ENCODE results near the gene GRIN3A. TPM values are rescaled to one million over a fixed set of nuclear protein-coding genes. Genes with fewer than 3 reads are reported as not detected.
A peak's percentile ranks its signal among the peaks of the same experiment; 100 is the strongest.

GRIN3A gene
- not detected for total RNA-seq

- H3K27ac Mint-ChIP-seq: no peak within 1 kb of the TSS
- H3K4me3 Mint-ChIP-seq: peak within 1 kb of the TSS; percentile 65
- DNase-seq (no peak), ATAC-seq (ENCODE audit: low read depth) (no peak)
- H3K4me1 Mint-ChIP-seq: peaks cover 5% of the 10 kb centered on the region
- POLR2A ChIA-PET: no interaction called here
- H3K9me3 Mint-ChIP-seq: no peaks in the 10 kb centered on the region
- H3K36me3 Mint-ChIP-seq: no peaks in the 10 kb centered on the region
- peaks cover 53% of the 10 kb centered on the region for H3K27me3 Mint-ChIP-seq
Observed at GRCh38 chr9:101738566-101739183, at the start of gene GRIN3A. TSS of gene GRIN3A (minus strand) at chr9:101738647. CDS start at chr9:101737979, 668 bp downstream.

- Mint-ChIP-seq H3K27ac (no peak overlapping the region), H3K27me3 (no peaks in the 10 kb centered on the region), H3K9me3 (no peaks in the 10 kb centered on the region), H3K4me3 (no peak overlapping the region), H3K36me3 (no peaks in the 10 kb centered on the region), H3K4me1 (no peaks in the 10 kb centered on the region)
- POLR2A ChIA-PET: no interaction called here
- DNase-seq: no peak
- no peak for ATAC-seq (ENCODE audit: low read depth)
Observed at GRCh38 chr9:101787891-101788290, 49.4 kb upstream of the GRIN3A start.

GRCh38 chr9:101778332-101778731, 39.9 kb upstream of the GRIN3A start:
- H3K4me1 Mint-ChIP-seq: no peaks in the 10 kb centered on the region
- no peaks in the 10 kb centered on the region for H3K36me3 Mint-ChIP-seq
- no peak for ATAC-seq (ENCODE audit: low read depth)

GRCh38 chr9:101764472-101764871, 26.0 kb upstream of the GRIN3A start:
- POLR2A ChIA-PET: no interaction called here
- Mint-ChIP-seq H3K27me3 (peaks cover 2% of the 10 kb centered on the region), H3K36me3 (no peaks in the 10 kb centered on the region), H3K9me3 (no peaks in the 10 kb centered on the region), H3K4me3 (no peak overlapping the region), H3K27ac (no peak overlapping the region), H3K4me1 (no peaks in the 10 kb centered on the region)
- ATAC-seq (ENCODE audit: low read depth) (no peak), DNase-seq (no peak)

More at GRCh38 chr9:101778332-101778731, 39.9 kb upstream of the GRIN3A start:
- POLR2A ChIA-PET: no interaction called here
- Mint-ChIP-seq H3K27me3 (no peaks in the 10 kb centered on the region), H3K4me3 (no peak overlapping the region), H3K9me3 (no peaks in the 10 kb centered on the region), H3K27ac (no peak overlapping the region)
- no peak for DNase-seq

- Mint-ChIP-seq H3K4me1 (no peaks in the 10 kb centered on the region), H3K9me3 (no peaks in the 10 kb centered on the region), H3K4me3 (no peak overlapping the region), H3K36me3 (no peaks in the 10 kb centered on the region), H3K27ac (no peak overlapping the region), H3K27me3 (peaks cover 2% of the 10 kb centered on the region)
- ATAC-seq (ENCODE audit: low read depth): no peak
- no peak for DNase-seq
- POLR2A ChIA-PET: no interaction called here
Observed at GRCh38 chr9:101758304-101758930, 20.0 kb upstream of the GRIN3A start.

- no peaks in the 10 kb centered on the region for H3K9me3 Mint-ChIP-seq
- H3K4me1 Mint-ChIP-seq: no peaks in the 10 kb centered on the region
- DNase-seq (no peak), ATAC-seq (ENCODE audit: low read depth) (no peak)
- no peaks in the 10 kb centered on the region for H3K36me3 Mint-ChIP-seq
- H3K27me3 Mint-ChIP-seq: peaks cover 4% of the 10 kb centered on the region
- no peak overlapping the region for H3K27ac Mint-ChIP-seq
- no peak overlapping the region for H3K4me3 Mint-ChIP-seq
- POLR2A ChIA-PET: no interaction called here
Observed at GRCh38 chr9:101753716-101754115, 15.3 kb upstream of the GRIN3A start.

GRCh38 chr9:101751895-101752294, 13.4 kb upstream of the GRIN3A start:
- POLR2A ChIA-PET: no interaction called here
- Mint-ChIP-seq H3K4me1 (no peaks in the 10 kb centered on the region), H3K27ac (no peak overlapping the region), H3K36me3 (no peaks in the 10 kb centered on the region), H3K4me3 (no peak overlapping the region), H3K9me3 (no peaks in the 10 kb centered on the region), H3K27me3 (peaks cover 4% of the 10 kb centered on the region)
- DNase-seq (no peak), ATAC-seq (ENCODE audit: low read depth) (no peak)

GRCh38 chr9:101739311-101739710, 864 bp upstream of the GRIN3A start:
- H3K27me3 Mint-ChIP-seq: peaks cover 49% of the 10 kb centered on the region
- no peaks in the 10 kb centered on the region for H3K36me3 Mint-ChIP-seq
- peaks cover 5% of the 10 kb centered on the region for H3K4me1 Mint-ChIP-seq
- DNase-seq: no peak
- no peaks in the 10 kb centered on the region for H3K9me3 Mint-ChIP-seq
- no peak overlapping the region for H3K27ac Mint-ChIP-seq
- no peak for ATAC-seq (ENCODE audit: low read depth)
- no peak overlapping the region for H3K4me3 Mint-ChIP-seq
- POLR2A ChIA-PET: no interaction called here

- Mint-ChIP-seq H3K4me1 (peaks cover 5% of the 10 kb centered on the region), H3K27ac (no peak overlapping the region), H3K36me3 (no peaks in the 10 kb centered on the region), H3K27me3 (peaks cover 56% of the 10 kb centered on the region), H3K4me3 (peak overlapping the region; percentile 65), H3K9me3 (no peaks in the 10 kb centered on the region)
- no peak for DNase-seq
- no peak for ATAC-seq (ENCODE audit: low read depth)
- POLR2A ChIA-PET: no interaction called here
Observed at GRCh38 chr9:101737705-101738565, 512 bp downstream of the GRIN3A start.

- no peaks in the 10 kb centered on the region for H3K9me3 Mint-ChIP-seq
- POLR2A ChIA-PET: no interaction called here
- H3K4me1 Mint-ChIP-seq: peaks cover 5% of the 10 kb centered on the region
- H3K36me3 Mint-ChIP-seq: no peaks in the 10 kb centered on the region
- H3K27ac Mint-ChIP-seq: no peak overlapping the region
- H3K27me3 Mint-ChIP-seq: peaks cover 54% of the 10 kb centered on the region
- H3K4me3 Mint-ChIP-seq: no peak overlapping the region
- ATAC-seq (ENCODE audit: low read depth): no peak
- no peak for DNase-seq
Observed at GRCh38 chr9:101737165-101737704, 1.2 kb downstream of the GRIN3A start.

- Mint-ChIP-seq H3K27ac (no peak overlapping the region), H3K4me3 (no peak overlapping the region), H3K9me3 (no peaks in the 10 kb centered on the region), H3K36me3 (no peaks in the 10 kb centered on the region), H3K27me3 (peaks cover 54% of the 10 kb centered on the region), H3K4me1 (peaks cover 5% of the 10 kb centered on the region)
- ATAC-seq (ENCODE audit: low read depth) (no peak), DNase-seq (no peak)
- POLR2A ChIA-PET: no interaction called here
Observed at GRCh38 chr9:101736717-101737116, 1.7 kb downstream of the GRIN3A start.

GRCh38 chr9:101731429-101731828, 7.0 kb downstream of the GRIN3A start:
- DNase-seq (no peak), ATAC-seq (ENCODE audit: low read depth) (no peak)
- H3K27me3 Mint-ChIP-seq: peaks cover 27% of the 10 kb centered on the region
- no peaks in the 10 kb centered on the region for H3K4me1 Mint-ChIP-seq
- POLR2A ChIA-PET: no interaction called here
- no peak overlapping the region for H3K27ac Mint-ChIP-seq
- no peaks in the 10 kb centered on the region for H3K9me3 Mint-ChIP-seq
- H3K4me3 Mint-ChIP-seq: no peak overlapping the region
- no peaks in the 10 kb centered on the region for H3K36me3 Mint-ChIP-seq

GRCh38 chr9:101727612-101728524, 10.6 kb downstream of the GRIN3A start:
- Mint-ChIP-seq H3K27me3 (peaks cover 11% of the 10 kb centered on the region), H3K4me1 (no peaks in the 10 kb centered on the region), H3K27ac (no peak overlapping the region), H3K4me3 (no peak overlapping the region), H3K9me3 (no peaks in the 10 kb centered on the region), H3K36me3 (no peaks in the 10 kb centered on the region)
- POLR2A ChIA-PET: no interaction called here
- no peak for DNase-seq
- no peak for ATAC-seq (ENCODE audit: low read depth)
